NB4 (cell line): Measurements from ENCODE around the gene DPYSL4.

Experiments
- DNase-seq: peaks from one replicate; pipeline ENCODE4 v3.0.0; 2010; ENCODE audit warnings: low read depth
- H3K4me3 ChIP-seq: one replicate; pipeline ENCODE4 v1.5.1; 2011; ENCODE audit warnings: mild to moderate bottlenecking, low read depth, low read length, moderate library complexity
- MYC ChIP-seq: IDR thresholded peaks from 2 replicates; pipeline ENCODE4 v1.6.1; 2011; ENCODE audit warnings: low read depth, low read length
- POLR2A ChIP-seq: IDR thresholded peaks from 2 replicates; pipeline ENCODE4 v1.6.1; 2011; ENCODE audit warnings: mild to moderate bottlenecking; ENCODE audit not compliant: insufficient read length; ENCODE audit errors: extremely low read depth
- TF ChIP-seq, protein P1 (sequence below): IDR thresholded peaks from 2 replicates; pipeline ENCODE4 v1.6.1; 2011; ENCODE audit warnings: low read depth, low read length
- TF ChIP-seq, protein P2 (sequence below): IDR thresholded peaks from one replicate; pipeline ENCODE4 v1.5.1; 2012; ENCODE audit warnings: low read depth, low read length

DPYSL4 gene

GRCh38 chr10:132165416-132165980 is 21.2 kb upstream of the DPYSL4 start:
- no peak overlapping the region for H3K4me3 ChIP-seq
- no peak for DNase-seq
- TF ChIP-seq MYC, result no peak
- TF ChIP-seq, protein P1, sequence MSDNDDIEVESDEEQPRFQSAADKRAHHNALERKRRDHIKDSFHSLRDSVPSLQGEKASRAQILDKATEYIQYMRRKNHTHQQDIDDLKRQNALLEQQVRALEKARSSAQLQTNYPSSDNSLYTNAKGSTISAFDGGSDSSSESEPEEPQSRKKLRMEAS, result no peak
- TF ChIP-seq, protein P2, sequence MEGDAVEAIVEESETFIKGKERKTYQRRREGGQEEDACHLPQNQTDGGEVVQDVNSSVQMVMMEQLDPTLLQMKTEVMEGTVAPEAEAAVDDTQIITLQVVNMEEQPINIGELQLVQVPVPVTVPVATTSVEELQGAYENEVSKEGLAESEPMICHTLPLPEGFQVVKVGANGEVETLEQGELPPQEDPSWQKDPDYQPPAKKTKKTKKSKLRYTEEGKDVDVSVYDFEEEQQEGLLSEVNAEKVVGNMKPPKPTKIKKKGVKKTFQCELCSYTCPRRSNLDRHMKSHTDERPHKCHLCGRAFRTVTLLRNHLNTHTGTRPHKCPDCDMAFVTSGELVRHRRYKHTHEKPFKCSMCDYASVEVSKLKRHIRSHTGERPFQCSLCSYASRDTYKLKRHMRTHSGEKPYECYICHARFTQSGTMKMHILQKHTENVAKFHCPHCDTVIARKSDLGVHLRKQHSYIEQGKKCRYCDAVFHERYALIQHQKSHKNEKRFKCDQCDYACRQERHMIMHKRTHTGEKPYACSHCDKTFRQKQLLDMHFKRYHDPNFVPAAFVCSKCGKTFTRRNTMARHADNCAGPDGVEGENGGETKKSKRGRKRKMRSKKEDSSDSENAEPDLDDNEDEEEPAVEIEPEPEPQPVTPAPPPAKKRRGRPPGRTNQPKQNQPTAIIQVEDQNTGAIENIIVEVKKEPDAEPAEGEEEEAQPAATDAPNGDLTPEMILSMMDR, result no peak

GRCh38 chr10:132166216-132166950 is 20.4 kb upstream of the DPYSL4 start:
- TF ChIP-seq MYC, result no peak
- TF ChIP-seq, protein P1, result no peak
- TF ChIP-seq, protein P2, result no peak
- no peak for TF ChIP-seq POLR2A
- no peak for DNase-seq
- no peak overlapping the region for H3K4me3 ChIP-seq

DNA sequence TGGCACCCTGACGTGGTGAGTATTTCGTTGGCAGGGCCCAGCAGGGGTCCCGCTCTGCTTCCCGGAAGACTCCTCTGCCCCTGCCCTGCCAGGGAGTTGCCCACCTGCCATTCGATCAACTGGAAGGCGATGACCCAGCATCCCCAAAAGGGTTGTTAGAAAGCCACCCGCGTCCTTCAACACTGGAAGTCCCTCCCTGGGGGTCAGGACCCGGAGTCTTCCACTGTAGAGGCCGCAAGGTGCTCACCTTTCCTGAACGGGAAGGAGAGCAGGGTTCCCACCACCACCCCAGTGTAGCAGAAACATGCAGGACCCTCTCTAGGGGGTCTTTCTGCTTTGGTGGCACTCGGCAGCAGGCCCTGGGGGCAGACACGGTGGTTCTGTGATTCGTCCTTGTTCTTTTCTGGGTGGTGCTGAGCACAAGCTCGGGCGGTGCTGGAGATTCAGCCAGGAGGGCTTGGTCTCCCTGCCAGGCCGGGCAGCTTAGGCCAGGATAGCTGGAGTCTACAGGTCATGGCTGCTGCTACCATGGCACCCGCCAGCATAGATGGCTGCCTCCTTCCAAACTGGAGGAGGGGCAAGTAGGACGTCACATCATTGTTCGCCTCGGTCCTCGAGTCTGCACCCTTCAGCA is 19.6 kb upstream of the DPYSL4 start:
- TF ChIP-seq MYC (no peak), POLR2A (no peak)
- TF ChIP-seq, protein P2, result no peak
- TF ChIP-seq, protein P1, result no peak
- DNase-seq, result no peak
- H3K4me3 ChIP-seq, result no peak overlapping the region

DNA sequence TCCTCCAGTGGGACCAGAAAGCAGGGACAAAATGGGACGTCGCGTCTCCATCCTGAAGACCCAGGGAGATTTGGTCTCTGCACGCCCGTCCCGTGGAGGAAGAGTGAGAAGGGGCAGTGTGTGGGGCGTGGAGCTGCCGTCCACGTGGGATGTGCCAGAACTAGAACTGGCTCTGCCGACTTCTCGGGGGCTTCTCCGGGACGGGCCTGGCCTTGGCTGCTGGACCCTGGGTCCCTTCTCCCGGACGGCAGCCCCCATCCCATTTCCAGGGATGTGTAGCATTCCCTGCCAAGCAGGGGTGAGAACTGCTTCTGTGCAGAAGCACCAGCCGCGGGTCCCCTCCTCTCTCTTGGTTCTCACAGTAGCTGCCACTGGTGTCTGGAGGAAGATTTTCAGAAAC is 18.8 kb upstream of the DPYSL4 start:
- DNase-seq, result no peak
- TF ChIP-seq MYC (no peak), POLR2A (no peak)
- TF ChIP-seq, protein P1, result no peak
- TF ChIP-seq, protein P2, result no peak
- H3K4me3 ChIP-seq, result no peak overlapping the region

DNA sequence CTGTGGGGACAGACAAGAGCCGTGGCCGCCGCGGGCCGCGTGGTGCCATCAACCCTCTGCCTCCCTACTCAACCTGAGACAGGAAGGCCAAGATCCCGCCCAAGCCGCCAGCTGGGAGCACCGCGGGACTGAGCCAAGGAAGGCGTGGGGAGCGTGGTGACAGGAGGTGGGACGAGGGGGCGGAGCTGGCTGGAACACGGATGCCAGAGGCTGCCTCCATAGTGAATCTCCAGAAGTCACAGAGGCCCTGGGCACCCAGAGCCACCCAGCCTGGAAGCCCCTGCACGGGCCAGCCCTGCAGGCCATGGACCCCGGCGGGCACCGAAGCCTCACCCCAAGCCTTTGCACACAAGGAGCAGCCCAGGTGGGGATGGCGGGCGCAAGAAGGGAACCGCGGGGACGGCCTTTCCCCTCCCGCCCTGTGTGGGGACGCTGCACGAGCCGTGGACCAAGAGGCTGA is 18.1 kb upstream of the DPYSL4 start:
- TF ChIP-seq, protein P2, result no peak
- TF ChIP-seq POLR2A (no peak), MYC (no peak)
- TF ChIP-seq, protein P1, result no peak
- no peak for DNase-seq
- no peak overlapping the region for H3K4me3 ChIP-seq
